ENCODE data around the gene RBSN. TPM values are rescaled to one million over a fixed set of nuclear protein-coding genes. Genes with fewer than 3 reads are reported as not detected.

Gene RBSN
- total and polyA plus RNA-seq, 2 of the 4 experiments (the other 2 are of a cell fraction), result 8.7 to 33.7 TPM

- H2AFZ ChIP-seq (replicated peaks; ENCODE audit: low read length, poor library complexity), result no peak overlapping the region
- no peak overlapping the region for H3K14ac ChIP-seq (replicated peaks; ENCODE audit: low read depth, low read length)
- H2BK5ac ChIP-seq (ENCODE audit: low read depth, low read length, poor library complexity, severe bottlenecking), result no peak overlapping the region
- H3K9ac ChIP-seq (ENCODE audit: low read depth, low read length), result no peak overlapping the region
- H3K4me3 ChIP-seq (ENCODE audit: insufficient read depth, low read depth, low read length), result no peak overlapping the region
- ChIA-PET POLR2A (ENCODE audit: unreplicated experiment) (no interaction called here), CTCF (interaction anchor here (0.8 kb wide), 1 partner anchor 9 kb away, joined by 3 read pairs; no protein-coding TSS in a partner anchor)
- TF ChIP-seq SMC3 (IDR thresholded peaks at IDR 0.05; ENCODE audit: low read depth, low read length) (no peak), MAFK (IDR thresholded peaks at IDR 0.05; ENCODE audit: low read depth, low read length) (no peak), RCOR1 (IDR thresholded peaks at IDR 0.05; ENCODE audit: insufficient replicate concordance, low read length) (no peak), CEBPB (IDR thresholded peaks at IDR 0.05; ENCODE audit: low read depth, low read length) (no peak), USF2 (IDR thresholded peaks at IDR 0.05; ENCODE audit: low read depth, low read length) (no peak), POLR2A (IDR thresholded peaks at IDR 0.05; ENCODE audit: low read depth, low read length) (no peak), NFE2L2 (IDR thresholded peaks at IDR 0.05; ENCODE audit: low read depth, low read length) (no peak), ELK1 (IDR thresholded peaks at IDR 0.05; ENCODE audit: borderline replicate concordance, low read depth, low read length) (no peak), FOS (IDR thresholded peaks at IDR 0.05; ENCODE audit: low read depth, low read length) (no peak), MAZ (IDR thresholded peaks at IDR 0.05; ENCODE audit: borderline replicate concordance, low read depth, low read length) (no peak), RFX5 (IDR thresholded peaks at IDR 0.05; ENCODE audit: low read depth, low read length) (no peak), RAD21 (IDR thresholded peaks at IDR 0.05; ENCODE audit: low read length) (no peak)
- DNase-seq (no peak), ATAC-seq (ENCODE audit: low read depth) (no peak)
- no peaks in the 10 kb centered on the region for H3K9me3 ChIP-seq (ENCODE audit: control insufficient read depth, insufficient read depth, low read length)
- no peak overlapping the region for H3K56ac ChIP-seq (ENCODE audit: extremely low read depth, insufficient read depth, low read length)
- H2BK15ac ChIP-seq (ENCODE audit: low read depth, low read length), result no peak overlapping the region
- H3K9me1 ChIP-seq (ENCODE audit: insufficient read depth, low read length), result 0 out of 2 replicates have a peak, but pooled peaks cover 4% of the 10 kb centered on the region
- H3K4ac ChIP-seq (ENCODE audit: low read depth, low read length), result no peak overlapping the region
- in situ Hi-C loops (cut with MboI; ENCODE audit: low sequenced_read_pairs), result no loop called here
- no peak overlapping the region for H2AK9ac ChIP-seq (replicated peaks; ENCODE audit: low read depth, low read length, poor library complexity)
- H2AK5ac ChIP-seq (ENCODE audit: low read depth, low read length), result no peak overlapping the region
- peaks cover 11% of the 10 kb centered on the region for H3K4me1 ChIP-seq (ENCODE audit: control insufficient read depth, insufficient read depth, low read length)
- dilution Hi-C loops (cut with HindIII; ENCODE audit: low sequenced_read_pairs, unreplicated experiment), result no loop called here
- no peak overlapping the region for H3K18ac ChIP-seq (ENCODE audit: low read depth, low read length)
- peaks cover 34 to 51% of the 10 kb centered on the region in 2 experiments for H3K79me1 ChIP-seq (ENCODE audit: low read depth in 1 of 2, low read length in 2 of 2)
- H4K8ac ChIP-seq (ENCODE audit: low read depth in 2 of 2, low read length in 2 of 2), result no peak overlapping the region
- no CpG with 5 or more reads among the region's 3 CpGs for WGBS, 2 experiments (ENCODE audit: extremely low coverage in 2 of 2, insufficient read length in 1 of 2)
- no peaks in the 10 kb centered on the region for H3K27me3 ChIP-seq (ENCODE audit: control insufficient read depth, insufficient read depth, low read length)
- no peak overlapping the region for H3K27ac ChIP-seq (ENCODE audit: insufficient read depth, low read length)
- no peak overlapping the region for H3K23ac ChIP-seq (ENCODE audit: low read depth, low read length)
- no peak overlapping the region for H3K4me2 ChIP-seq (ENCODE audit: low read depth, low read length)
- no peak overlapping the region for H2BK20ac ChIP-seq (ENCODE audit: low read depth, low read length)
- H4K20me1 ChIP-seq (ENCODE audit: insufficient read depth, low read length), result peaks cover 17% of the 10 kb centered on the region
- intact Hi-C loops (cut with micrococcal nuclease), result no loop called here
- H4K5ac ChIP-seq (ENCODE audit: low read depth, low read length), result no peak overlapping the region
- no peak overlapping the region for H4K91ac ChIP-seq (ENCODE audit: insufficient read depth, low read depth, low read length)
- no peak overlapping the region for H2BK120ac ChIP-seq (ENCODE audit: low read depth, low read length)
- no TSS peak for BruUV-seq (replicated peaks)
- H3K36me3 ChIP-seq (ENCODE audit: control insufficient read depth, insufficient read depth, low read length), result peaks cover 22% of the 10 kb centered on the region
Measured at GRCh38 chr3:15060029-15060428, 38.9 kb downstream of the RBSN start.

Data from IMR-90 (cell line).